Measurements from ENCODE around the gene PUSL1.
"Not testable (repeated sequence)": the region's sequence is repeated elsewhere in the genome, so short reads cannot be mapped to it uniquely, and the experiment has no call there.

Gene PUSL1

DNA sequence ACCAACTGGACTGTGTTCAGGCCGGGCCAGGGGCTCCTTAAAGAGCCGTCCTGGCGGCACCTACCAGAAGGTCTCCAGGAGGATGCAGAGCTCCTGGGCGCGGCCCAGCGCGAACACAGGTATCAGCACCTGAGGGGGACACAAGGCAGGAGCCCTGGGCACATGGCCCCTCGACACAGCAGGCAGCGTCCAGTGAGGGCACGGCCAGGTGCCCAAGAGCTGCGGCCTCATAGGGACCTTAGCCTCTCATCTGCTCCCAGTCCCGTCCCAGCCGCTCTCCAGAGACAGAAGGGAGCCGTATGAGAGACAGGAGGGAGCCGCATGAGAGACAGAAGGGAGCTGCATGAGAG, 5.8 kb downstream of the PUSL1 start:
- Histone ChIP-seq H3K36me3 (ENCODE audit: control insufficient read depth, insufficient read depth, low read length, severe bottlenecking) (peaks cover 56% of the 10 kb centered on the region), H3K9me3 (ENCODE audit: control insufficient read depth, low read length) (no peaks in the 10 kb centered on the region), H3K4me1 (ENCODE audit: control insufficient read depth, insufficient read depth, low read length) (peaks cover 23% of the 10 kb centered on the region), H3K9ac (ENCODE audit: low read length) (no peak overlapping the region), H3K4me3 (ENCODE audit: low read length) (no peak overlapping the region), H3K27me3 (replicated peaks; ENCODE audit: control insufficient read depth, insufficient read depth, low read length) (no peaks in the 10 kb centered on the region)
- no peak for DNase-seq (ENCODE audit: low read depth)

DNA sequence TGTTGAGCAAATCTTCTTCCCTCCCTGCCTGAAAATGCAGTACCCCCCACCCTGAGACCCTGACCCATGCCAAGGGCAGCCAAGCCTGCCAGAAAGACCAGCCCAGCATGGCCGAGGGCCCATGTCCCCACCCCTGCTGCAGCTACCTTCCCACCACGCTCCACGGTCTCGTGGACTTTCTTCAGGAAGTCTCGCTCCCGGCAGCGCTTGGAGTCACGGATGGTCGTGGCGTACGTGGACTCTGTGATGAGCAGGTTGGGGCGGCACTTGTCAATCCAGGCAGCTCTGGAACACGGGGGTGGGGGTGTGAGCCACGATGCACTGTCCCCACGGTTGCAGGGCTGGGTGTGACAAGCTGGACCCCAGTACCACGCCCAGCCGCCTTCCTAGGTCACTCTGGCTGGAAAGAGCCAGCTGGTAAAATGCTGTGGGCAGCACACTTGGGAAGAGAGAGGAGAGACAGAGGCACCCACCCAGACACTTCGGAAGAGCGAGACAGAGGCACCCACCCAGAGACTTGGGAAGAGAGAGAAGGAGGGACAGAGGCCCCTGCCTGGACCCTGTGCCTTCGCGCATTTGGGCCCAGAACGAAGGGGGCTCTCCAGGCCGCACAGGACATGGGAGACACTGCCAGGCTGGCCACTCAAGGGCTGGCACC, 6.4 kb downstream of the PUSL1 start:
- Histone ChIP-seq H3K36me3 (ENCODE audit: control insufficient read depth, insufficient read depth, low read length, severe bottlenecking) (peaks cover 60% of the 10 kb centered on the region), H3K4me3 (ENCODE audit: low read length) (no peak overlapping the region), H3K4me1 (ENCODE audit: control insufficient read depth, insufficient read depth, low read length) (peaks cover 17% of the 10 kb centered on the region), H3K27me3 (replicated peaks; ENCODE audit: control insufficient read depth, insufficient read depth, low read length) (no peaks in the 10 kb centered on the region), H3K9ac (ENCODE audit: low read length) (no peak overlapping the region), H3K9me3 (ENCODE audit: control insufficient read depth, low read length) (no peaks in the 10 kb centered on the region)
- no peak for DNase-seq (ENCODE audit: low read depth)

DNA sequence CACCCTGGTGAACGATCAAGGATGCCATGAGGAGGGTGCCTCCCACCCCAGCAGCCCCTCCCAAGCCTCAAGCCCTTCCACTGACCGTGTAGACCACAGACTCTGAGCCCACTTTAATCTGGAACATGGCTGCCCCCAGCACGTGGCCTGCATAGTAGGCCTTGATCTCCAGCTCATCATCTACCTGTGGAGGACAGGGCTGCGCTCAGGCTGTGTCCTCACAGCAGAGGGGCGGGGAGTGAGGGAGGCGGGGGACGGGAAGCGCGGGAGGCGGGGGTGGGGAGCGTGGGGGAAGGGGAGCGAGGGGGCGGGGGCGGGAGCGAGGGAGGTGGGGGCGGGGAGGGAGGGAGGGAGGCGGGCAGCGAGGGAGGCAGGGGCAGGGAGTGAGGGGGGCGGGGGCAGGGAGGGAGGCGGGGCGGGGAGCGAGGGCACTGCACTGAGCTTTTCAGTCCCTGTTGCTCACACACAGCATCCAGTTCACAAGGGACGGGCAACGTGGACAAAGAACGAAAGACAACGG, 7.1 kb downstream of the PUSL1 start:
- H3K36me3 ChIP-seq (ENCODE audit: control insufficient read depth, insufficient read depth, low read length, severe bottlenecking) = peaks cover 57% of the 10 kb centered on the region
- peaks cover 17% of the 10 kb centered on the region for H3K4me1 ChIP-seq (ENCODE audit: control insufficient read depth, insufficient read depth, low read length)
- no peaks in the 10 kb centered on the region for H3K27me3 ChIP-seq (replicated peaks; ENCODE audit: control insufficient read depth, insufficient read depth, low read length)
- no peak overlapping the region for H3K4me3 ChIP-seq (ENCODE audit: low read length)
- no peak overlapping the region for H3K9ac ChIP-seq (ENCODE audit: low read length)
- no peaks in the 10 kb centered on the region for H3K9me3 ChIP-seq (ENCODE audit: control insufficient read depth, low read length)
- DNase-seq (ENCODE audit: low read depth) = no peak

DNA sequence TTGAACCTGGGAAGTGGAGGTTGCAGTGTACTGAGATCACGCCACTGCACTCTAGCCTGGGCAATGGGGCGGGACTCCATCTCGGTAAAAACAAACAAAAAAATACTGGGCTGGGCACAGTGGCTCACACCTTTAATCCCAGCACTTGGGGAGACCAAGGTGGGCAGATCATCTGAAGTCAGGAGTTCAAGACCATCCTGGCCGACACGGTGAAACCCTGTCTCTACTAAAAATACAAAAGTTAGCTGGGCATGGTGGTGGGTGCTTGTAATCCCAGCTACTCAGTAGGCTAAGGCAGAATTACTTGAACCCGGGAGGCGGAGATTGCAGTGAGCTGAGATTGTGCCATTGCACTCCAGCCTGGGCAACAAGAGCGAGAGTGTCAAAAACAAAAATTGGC, 7.8 kb downstream of the PUSL1 start:
- H3K27me3 ChIP-seq (replicated peaks; ENCODE audit: control insufficient read depth, insufficient read depth, low read length); DNase-seq (ENCODE audit: low read depth); H3K9me3 ChIP-seq (ENCODE audit: control insufficient read depth, low read length); H3K4me3 ChIP-seq (ENCODE audit: low read length); H3K9ac ChIP-seq (ENCODE audit: low read length): not testable (repeated sequence)
- Histone ChIP-seq H3K4me1 (ENCODE audit: control insufficient read depth, insufficient read depth, low read length) (peaks cover 23% of the 10 kb centered on the region), H3K36me3 (ENCODE audit: control insufficient read depth, insufficient read depth, low read length, severe bottlenecking) (peaks cover 51% of the 10 kb centered on the region)

DNA sequence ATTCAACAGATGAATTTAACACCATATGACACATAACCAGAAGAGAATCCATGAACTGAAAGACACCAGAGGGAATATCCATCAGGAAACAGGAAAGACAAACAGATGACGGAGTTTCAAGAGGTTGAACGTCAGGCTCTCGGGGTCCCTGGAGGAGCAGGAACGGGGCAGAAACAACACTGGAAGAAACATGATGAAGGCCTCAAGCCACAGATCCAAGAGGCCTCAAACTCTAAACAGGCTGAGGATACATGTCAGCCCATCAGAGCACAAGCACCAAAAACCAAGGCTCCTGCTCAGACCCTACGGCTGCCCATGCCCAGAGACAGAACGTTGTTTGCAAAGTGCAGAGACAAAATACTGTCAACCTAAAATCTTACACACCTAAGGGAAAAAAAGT, 9.0 kb downstream of the PUSL1 start:
- peaks cover 41% of the 10 kb centered on the region for H3K36me3 ChIP-seq (ENCODE audit: control insufficient read depth, insufficient read depth, low read length, severe bottlenecking)
- peaks cover 27% of the 10 kb centered on the region for H3K4me1 ChIP-seq (ENCODE audit: control insufficient read depth, insufficient read depth, low read length)
- no peak overlapping the region for H3K4me3 ChIP-seq (ENCODE audit: low read length)
- no peaks in the 10 kb centered on the region for H3K9me3 ChIP-seq (ENCODE audit: control insufficient read depth, low read length)
- no peaks in the 10 kb centered on the region for H3K27me3 ChIP-seq (replicated peaks; ENCODE audit: control insufficient read depth, insufficient read depth, low read length)
- no peak for DNase-seq (ENCODE audit: low read depth)
- no peak overlapping the region for H3K9ac ChIP-seq (ENCODE audit: low read length)

DNA sequence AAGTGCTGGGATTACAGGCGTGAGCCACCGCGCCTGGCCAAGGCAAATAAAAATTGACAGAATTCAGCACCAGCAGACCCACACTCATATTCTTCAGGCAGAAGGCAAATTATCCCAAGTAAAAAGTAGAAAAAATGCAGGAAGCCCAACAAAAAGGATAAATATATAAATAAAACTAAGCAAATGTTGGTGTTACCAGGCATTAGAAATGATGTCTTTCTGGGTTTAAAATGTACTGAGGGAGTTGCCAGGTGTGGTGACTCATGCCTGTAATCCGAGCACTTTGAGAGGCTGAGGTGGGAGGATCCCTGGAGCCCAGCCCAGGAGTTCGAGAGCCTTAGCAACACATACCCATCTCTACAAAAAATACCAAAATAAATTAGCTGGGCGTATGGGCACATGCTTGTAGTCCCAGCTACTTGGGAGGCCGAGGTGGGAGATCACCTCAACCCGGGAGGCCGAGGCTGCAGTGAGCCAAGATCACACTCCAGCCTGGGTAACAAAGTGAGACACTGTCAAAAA, 9.8 kb downstream of the PUSL1 start:
- H3K36me3 ChIP-seq (ENCODE audit: control insufficient read depth, insufficient read depth, low read length, severe bottlenecking) = peaks cover 34% of the 10 kb centered on the region
- H3K9ac ChIP-seq (ENCODE audit: low read length) = peak overlapping the region; percentile 39
- DNase-seq (ENCODE audit: low read depth) = peak; percentile 93
- H3K27me3 ChIP-seq (replicated peaks; ENCODE audit: control insufficient read depth, insufficient read depth, low read length) = no peaks in the 10 kb centered on the region
- H3K4me1 ChIP-seq (ENCODE audit: control insufficient read depth, insufficient read depth, low read length) = peaks cover 30% of the 10 kb centered on the region
- H3K4me3 ChIP-seq (ENCODE audit: low read length) = no peak overlapping the region
- H3K9me3 ChIP-seq (ENCODE audit: control insufficient read depth, low read length) = no peaks in the 10 kb centered on the region

DNA sequence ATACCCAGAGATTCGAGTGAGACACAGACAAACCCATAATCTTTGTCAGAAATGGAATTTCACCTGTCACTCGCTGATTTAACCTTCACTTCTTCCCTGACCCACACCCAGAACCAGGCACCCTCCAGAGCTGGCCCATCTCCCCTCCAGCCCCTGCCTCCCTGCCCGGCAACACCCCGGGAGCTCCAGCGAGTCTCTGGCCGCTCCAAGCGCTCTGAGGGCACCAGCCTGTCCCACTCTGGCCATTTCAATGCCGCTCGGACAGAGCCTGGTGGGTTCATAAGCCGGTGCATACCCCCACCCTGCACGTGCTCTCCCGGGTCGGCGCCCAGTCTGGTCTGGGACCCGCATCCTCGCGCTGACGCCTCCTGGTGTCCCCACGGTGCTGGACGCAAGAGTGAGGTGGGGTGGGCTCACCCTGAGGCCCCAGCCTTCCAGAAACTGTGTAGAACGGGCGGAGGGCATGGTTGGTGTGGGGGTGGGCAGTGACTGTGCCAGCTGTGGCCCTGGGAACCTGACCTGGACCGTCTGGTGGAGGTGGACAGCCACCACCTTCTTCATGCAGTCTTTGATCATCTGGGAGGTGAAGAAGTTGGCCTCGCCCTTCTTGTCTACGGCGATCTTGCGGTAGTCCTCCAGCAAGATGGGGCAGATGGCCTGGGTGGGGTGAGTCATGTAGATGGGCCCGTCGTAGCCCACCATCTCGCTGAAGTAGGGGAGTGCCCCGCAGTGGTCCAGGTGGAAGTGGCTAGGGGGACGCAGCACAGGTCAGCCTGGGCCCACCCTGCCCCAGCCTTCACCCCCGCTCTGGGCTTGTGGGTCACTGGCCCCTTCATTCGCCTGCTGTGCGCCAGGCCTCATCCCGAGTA, 10.6 kb downstream of the PUSL1 start:
- no peak for DNase-seq (ENCODE audit: low read depth)
- Histone ChIP-seq H3K27me3 (replicated peaks; ENCODE audit: control insufficient read depth, insufficient read depth, low read length) (no peaks in the 10 kb centered on the region), H3K9me3 (ENCODE audit: control insufficient read depth, low read length) (no peaks in the 10 kb centered on the region), H3K4me3 (ENCODE audit: low read length) (no peak overlapping the region), H3K36me3 (ENCODE audit: control insufficient read depth, insufficient read depth, low read length, severe bottlenecking) (peaks cover 25% of the 10 kb centered on the region), H3K9ac (ENCODE audit: low read length) (peak overlapping the region; percentile 39), H3K4me1 (ENCODE audit: control insufficient read depth, insufficient read depth, low read length) (peaks cover 34% of the 10 kb centered on the region)

DNA sequence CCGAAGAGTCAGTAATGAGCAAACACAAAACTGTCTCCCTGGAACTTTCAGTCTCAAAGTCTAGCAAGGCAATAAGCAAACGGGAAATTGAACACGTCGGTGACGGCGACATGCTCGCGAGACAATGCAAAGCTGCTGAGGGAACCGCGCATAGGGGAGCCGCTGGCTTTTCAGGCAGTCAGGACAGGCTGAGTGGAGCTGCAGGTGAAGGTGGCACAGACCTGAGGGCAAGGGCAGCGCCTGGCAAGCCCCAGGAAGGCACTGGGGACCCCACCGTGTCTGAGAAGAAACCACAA, 11.2 kb downstream of the PUSL1 start:
- DNase-seq (ENCODE audit: low read depth) = no peak
- Histone ChIP-seq H3K27me3 (replicated peaks; ENCODE audit: control insufficient read depth, insufficient read depth, low read length) (no peaks in the 10 kb centered on the region), H3K36me3 (ENCODE audit: control insufficient read depth, insufficient read depth, low read length, severe bottlenecking) (peaks cover 19% of the 10 kb centered on the region), H3K9me3 (ENCODE audit: control insufficient read depth, low read length) (no peaks in the 10 kb centered on the region), H3K9ac (ENCODE audit: low read length) (no peak overlapping the region), H3K4me3 (ENCODE audit: low read length) (no peak overlapping the region), H3K4me1 (ENCODE audit: control insufficient read depth, insufficient read depth, low read length) (peaks cover 34% of the 10 kb centered on the region)

DNA sequence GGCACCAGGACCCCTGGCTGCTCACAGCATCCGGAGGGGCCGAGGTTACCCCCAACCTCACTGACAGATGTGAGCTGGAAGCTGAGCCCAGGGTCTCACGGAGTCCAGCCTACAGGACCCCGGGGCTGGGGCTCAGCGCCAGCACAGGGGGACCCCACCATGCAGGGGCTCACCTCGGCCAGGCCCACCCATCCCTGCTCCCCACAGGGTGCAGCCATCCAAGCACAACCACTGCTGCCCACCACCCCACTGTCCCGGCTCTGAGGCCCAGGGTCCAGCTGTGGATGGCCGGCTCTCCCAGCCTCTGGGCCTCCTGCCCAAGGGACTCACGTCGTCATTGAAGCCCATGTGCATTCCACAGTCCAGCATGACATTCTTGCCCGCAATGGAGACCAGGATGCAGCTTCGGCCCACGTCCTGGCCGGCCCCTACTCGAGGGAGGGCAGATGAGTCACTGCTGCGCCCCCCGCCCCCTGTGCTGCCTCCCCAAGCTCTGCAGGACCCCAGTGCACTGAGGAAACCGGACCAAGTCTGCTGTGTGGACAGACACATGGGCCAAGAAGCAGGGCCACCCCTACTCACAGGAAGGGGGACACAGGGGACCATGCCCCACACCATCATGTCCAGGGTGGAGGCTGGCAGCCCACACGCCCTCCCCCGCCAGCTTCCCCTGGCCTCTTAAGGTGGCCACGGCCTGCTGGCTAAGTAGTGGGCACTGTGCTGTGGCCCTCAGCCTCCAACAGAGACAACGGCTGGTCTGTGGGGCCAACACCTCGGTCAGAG, 12.5 kb downstream of the PUSL1 start:
- Histone ChIP-seq H3K9ac (ENCODE audit: low read length) (peak overlapping the region; percentile 39), H3K4me3 (ENCODE audit: low read length) (no peak overlapping the region), H3K36me3 (ENCODE audit: control insufficient read depth, insufficient read depth, low read length, severe bottlenecking) (peaks cover 15% of the 10 kb centered on the region), H3K9me3 (ENCODE audit: control insufficient read depth, low read length) (no peaks in the 10 kb centered on the region), H3K27me3 (replicated peaks; ENCODE audit: control insufficient read depth, insufficient read depth, low read length) (no peaks in the 10 kb centered on the region), H3K4me1 (ENCODE audit: control insufficient read depth, insufficient read depth, low read length) (peaks cover 42% of the 10 kb centered on the region)
- no peak for DNase-seq (ENCODE audit: low read depth)

DNA sequence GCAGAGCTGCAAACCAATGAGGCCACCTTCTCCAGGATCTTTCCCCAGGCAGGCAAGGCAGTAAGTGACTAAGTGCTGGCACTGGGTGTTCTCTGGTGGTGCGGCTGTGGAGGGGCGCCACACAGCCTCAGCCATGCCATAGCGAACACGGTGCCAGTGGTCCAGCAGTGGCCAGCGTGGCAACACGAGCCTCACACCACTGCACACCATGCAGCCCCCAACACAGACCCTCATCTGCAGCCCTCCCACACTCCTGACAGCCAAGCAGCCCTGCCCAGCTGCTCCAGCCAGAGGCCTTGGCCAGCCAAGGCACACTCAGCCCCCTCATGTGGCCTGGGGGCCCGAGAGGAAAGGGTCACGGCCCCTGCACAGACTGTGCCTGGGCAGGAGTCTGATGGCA, 13.1 kb downstream of the PUSL1 start:
- DNase-seq (ENCODE audit: low read depth) = no peak
- Histone ChIP-seq H3K4me1 (ENCODE audit: control insufficient read depth, insufficient read depth, low read length) (peaks cover 44% of the 10 kb centered on the region), H3K36me3 (ENCODE audit: control insufficient read depth, insufficient read depth, low read length, severe bottlenecking) (peaks cover 15% of the 10 kb centered on the region), H3K9ac (ENCODE audit: low read length) (peak overlapping the region; percentile 39), H3K9me3 (ENCODE audit: control insufficient read depth, low read length) (no peaks in the 10 kb centered on the region), H3K4me3 (ENCODE audit: low read length) (no peak overlapping the region), H3K27me3 (replicated peaks; ENCODE audit: control insufficient read depth, insufficient read depth, low read length) (no peaks in the 10 kb centered on the region)

DNA sequence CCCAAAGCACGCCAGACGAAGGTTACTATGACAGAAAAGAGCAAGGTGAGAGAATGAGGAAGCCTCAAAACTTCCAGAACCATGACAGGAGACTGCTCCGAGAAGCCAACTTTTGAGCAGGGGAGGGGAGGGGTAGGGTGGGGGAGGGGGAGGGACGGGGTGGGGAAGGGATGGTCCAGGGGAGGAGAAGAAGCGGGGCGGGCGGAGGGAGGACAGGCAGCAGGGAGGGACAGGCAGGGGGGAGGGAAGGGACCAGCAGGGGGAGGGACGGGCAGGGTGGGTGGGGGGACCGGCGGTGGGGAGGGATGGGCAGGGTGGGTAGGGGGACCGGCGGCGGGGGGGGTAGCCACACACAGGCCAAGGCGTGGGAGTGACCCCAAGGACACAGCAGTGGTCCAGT, 14.0 kb downstream of the PUSL1 start:
- Histone ChIP-seq H3K4me1 (ENCODE audit: control insufficient read depth, insufficient read depth, low read length) (peaks cover 44% of the 10 kb centered on the region), H3K4me3 (ENCODE audit: low read length) (no peak overlapping the region), H3K9me3 (ENCODE audit: control insufficient read depth, low read length) (no peaks in the 10 kb centered on the region), H3K9ac (ENCODE audit: low read length) (no peak overlapping the region), H3K36me3 (ENCODE audit: control insufficient read depth, insufficient read depth, low read length, severe bottlenecking) (peaks cover 17% of the 10 kb centered on the region), H3K27me3 (replicated peaks; ENCODE audit: control insufficient read depth, insufficient read depth, low read length) (no peaks in the 10 kb centered on the region)
- no peak for DNase-seq (ENCODE audit: low read depth)

Measured in adipocyte (in vitro differentiated cells).